Hematopoietic multipotent progenitor cell treated with erythropoietin and hydrocortisone succinate and interleukin-3 and kit ligand, for 4 days (in vitro differentiated cells): Measurements from ENCODE around the gene CAMTA1.

Experiments used
- DNase-seq: peaks from one replicate; pipeline ENCODE4 v3.0.0-alpha.2; 2015

The CAMTA1 gene

GRCh38 chr1:7491109-7491817, 706.0 kb downstream of the CAMTA1 start:
- DNase-seq: no peak

- DNase-seq: no peak
Measured at GRCh38 chr1:7491818-7492173, 706.5 kb downstream of the CAMTA1 start.

- no peak for DNase-seq
Measured at GRCh38 chr1:7493711-7494454, 708.6 kb downstream of the CAMTA1 start.

GRCh38 chr1:7495962-7496361, 710.7 kb downstream of the CAMTA1 start:
- DNase-seq: no peak

GRCh38 chr1:7497107-7497637, 711.9 kb downstream of the CAMTA1 start:
- no peak for DNase-seq

GRCh38 chr1:7500381-7501083, 715.3 kb downstream of the CAMTA1 start:
- DNase-seq: no peak

- no peak for DNase-seq
Measured at GRCh38 chr1:7501084-7501491, 715.8 kb downstream of the CAMTA1 start.

GRCh38 chr1:7501723-7502603, 716.7 kb downstream of the CAMTA1 start:
- no peak for DNase-seq

GRCh38 chr1:7503691-7504437, 718.6 kb downstream of the CAMTA1 start:
- no peak for DNase-seq

- no peak for DNase-seq
Measured at GRCh38 chr1:7504438-7504720, 719.1 kb downstream of the CAMTA1 start.

GRCh38 chr1:7505094-7505770, 720.0 kb downstream of the CAMTA1 start:
- no peak for DNase-seq

- no peak for DNase-seq
Measured at GRCh38 chr1:7505771-7506453, 720.7 kb downstream of the CAMTA1 start.

GRCh38 chr1:7506454-7507284, 721.4 kb downstream of the CAMTA1 start:
- no peak for DNase-seq

GRCh38 chr1:7507285-7508019, 722.2 kb downstream of the CAMTA1 start:
- DNase-seq: no peak

GRCh38 chr1:7508052-7508933, 723.0 kb downstream of the CAMTA1 start:
- no peak for DNase-seq

GRCh38 chr1:7508934-7509519, 723.8 kb downstream of the CAMTA1 start:
- DNase-seq: no peak

- DNase-seq: no peak
Measured at GRCh38 chr1:7509598-7509997, 724.3 kb downstream of the CAMTA1 start.
